ENCODE results near the gene AURKA. TPM values are rescaled to one million over a fixed set of nuclear protein-coding genes. Genes with fewer than 3 reads are reported as not detected.

AURKA gene
- total and polyA plus RNA-seq, 7 experiments from 2014 or later = 0.43 to 44.1 (median 1.1) TPM

DNA sequence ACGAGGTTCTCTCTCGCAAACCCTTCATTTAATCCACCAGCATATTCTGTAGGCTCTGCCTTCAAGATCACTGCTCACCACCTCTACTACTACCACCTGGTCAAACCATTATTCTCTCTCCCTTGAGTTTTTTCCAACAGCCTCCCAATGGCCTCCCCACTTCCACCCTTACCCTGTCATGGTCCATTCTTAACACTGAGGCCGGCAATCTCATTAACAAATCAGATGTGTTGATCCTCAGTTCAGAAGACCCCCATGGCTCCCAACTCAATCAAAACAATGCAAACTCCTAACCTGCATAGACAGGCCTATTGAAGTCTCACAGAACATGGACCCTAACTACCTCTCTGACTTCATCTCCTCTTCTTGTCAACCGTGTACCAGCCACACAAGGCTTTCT, 2.2 kb downstream of the AURKA start:
- Mint-ChIP-seq H3K27ac (peak overlapping the region in 4 of 9 donors; percentile 5 to 64 (median 34)), H3K4me1 (peaks cover 8 to 49% (median 18%) of the 10 kb centered on the region in 7 donors), H3K27me3 (no peaks in the 10 kb centered on the region), H3K9me3 (no peaks in the 10 kb centered on the region), H3K36me3 (peaks cover 0 to 35% (median 4%) of the 10 kb centered on the region in 5 donors), H3K4me3 (peak overlapping the region in 2 of 10 donors; percentile 1 to 57)
- intact Hi-C loops (cut with micrococcal nuclease) = no loop called here
- no peak overlapping the region for H3K27ac ChIP-seq (ENCODE audit: low read depth, low read length)
- peaks cover 0 to 3% (median 0%) of the 10 kb centered on the region in 3 experiments for H3K36me3 ChIP-seq (ENCODE audit: control insufficient read depth in 2 of 3, insufficient read depth in 3 of 3, low read length in 3 of 3)
- no peak overlapping the region for H3K4me3 ChIP-seq (ENCODE audit: low read length)
- no peak for ATAC-seq
- no peaks in the 10 kb centered on the region for H3K27me3 ChIP-seq (ENCODE audit: control insufficient read depth in 2 of 2, insufficient read depth in 2 of 2, low read length in 2 of 2)
- peaks cover 17 to 19% of the 10 kb centered on the region in 2 donors for H3K4me1 ChIP-seq (ENCODE audit: control insufficient read depth in 2 of 2, insufficient read depth in 2 of 2, low read length in 2 of 2)
- CTCF ChIA-PET = interaction anchor here (0.6 kb wide), 1 partner anchor 1176 kb away, joined by 4 read pairs; no protein-coding TSS in a partner anchor
- H3K9me3 ChIP-seq (ENCODE audit: control insufficient read depth in 2 of 3, low read length in 3 of 3) = no peaks in the 10 kb centered on the region
- no peak for DNase-seq
- POLR2A ChIA-PET = no interaction called here

DNA sequence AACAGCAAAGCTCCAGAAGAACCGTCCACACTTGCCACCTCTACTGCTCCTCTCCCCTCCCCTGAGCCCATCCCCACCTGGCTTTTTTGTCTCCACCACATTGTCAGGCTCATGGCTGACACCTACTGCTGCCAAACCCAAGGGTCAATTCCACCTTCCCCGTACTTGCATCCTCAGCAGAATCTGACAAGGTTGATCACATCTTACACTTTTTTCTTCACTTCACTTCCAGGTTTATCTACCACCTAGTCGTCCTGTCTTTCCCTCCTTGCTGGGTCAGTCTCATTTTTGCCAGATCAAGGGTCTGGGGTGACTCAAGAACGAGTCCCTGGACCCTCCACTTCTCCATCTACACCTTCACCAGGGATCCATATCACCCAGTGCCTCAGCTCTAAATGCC, 3.1 kb downstream of the AURKA start:
- ChIA-PET CTCF (no interaction called here), POLR2A (no interaction called here)
- Mint-ChIP-seq H3K27ac (peak overlapping the region in 1 of 9 donors; percentile 76), H3K4me1 (peaks cover 7 to 45% (median 11%) of the 10 kb centered on the region in 7 donors), H3K9me3 (no peaks in the 10 kb centered on the region), H3K36me3 (peaks cover 0 to 38% (median 4%) of the 10 kb centered on the region in 5 donors), H3K27me3 (no peaks in the 10 kb centered on the region), H3K4me3 (no peak overlapping the region)
- H3K27ac ChIP-seq (ENCODE audit: low read depth, low read length) = no peak overlapping the region
- no peak overlapping the region for H3K4me3 ChIP-seq (ENCODE audit: low read length)
- H3K9me3 ChIP-seq (ENCODE audit: control insufficient read depth in 2 of 3, low read length in 3 of 3) = no peaks in the 10 kb centered on the region
- H3K4me1 ChIP-seq (ENCODE audit: control insufficient read depth in 2 of 2, insufficient read depth in 2 of 2, low read length in 2 of 2) = peaks cover 13 to 15% of the 10 kb centered on the region in 2 donors
- intact Hi-C loops (cut with micrococcal nuclease) = no loop called here
- ATAC-seq (no peak), DNase-seq (no peak)
- no peaks in the 10 kb centered on the region for H3K27me3 ChIP-seq (ENCODE audit: control insufficient read depth in 2 of 2, insufficient read depth in 2 of 2, low read length in 2 of 2)
- peaks cover 0 to 3% (median 0%) of the 10 kb centered on the region in 3 experiments for H3K36me3 ChIP-seq (ENCODE audit: control insufficient read depth in 2 of 3, insufficient read depth in 3 of 3, low read length in 3 of 3)

DNA sequence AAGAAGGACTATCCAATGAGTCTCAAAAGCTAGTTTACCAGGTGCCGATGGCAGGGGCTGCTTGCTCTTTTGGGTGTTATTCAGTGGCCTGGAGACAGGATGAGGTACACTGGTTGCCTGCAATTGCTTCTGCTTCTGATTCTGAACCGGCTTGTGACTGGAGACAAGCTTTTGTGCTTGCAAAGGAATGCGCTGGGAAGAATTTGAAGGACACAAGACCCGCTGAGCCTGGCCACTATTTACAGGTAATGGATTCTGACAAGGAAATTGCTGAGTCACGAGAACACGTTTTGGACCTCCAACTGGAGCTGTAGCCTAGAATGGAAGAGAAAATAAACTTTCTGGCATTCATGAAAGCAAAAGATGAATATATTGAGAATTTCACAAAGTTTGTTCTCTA, 5.8 kb downstream of the AURKA start:
- Histone ChIP-seq H3K4me3 (ENCODE audit: low read length) (no peak overlapping the region), H3K27ac (ENCODE audit: low read depth, low read length) (no peak overlapping the region), H3K36me3 (ENCODE audit: control insufficient read depth in 2 of 3, insufficient read depth in 3 of 3, low read length in 3 of 3) (no peaks in the 10 kb centered on the region), H3K27me3 (ENCODE audit: control insufficient read depth in 2 of 2, insufficient read depth in 2 of 2, low read length in 2 of 2) (no peaks in the 10 kb centered on the region), H3K4me1 (ENCODE audit: control insufficient read depth in 2 of 2, insufficient read depth in 2 of 2, low read length in 2 of 2) (peaks cover 2 to 3% of the 10 kb centered on the region in 2 donors), H3K9me3 (ENCODE audit: control insufficient read depth in 2 of 3, low read length in 3 of 3) (no peaks in the 10 kb centered on the region)
- intact Hi-C loops (cut with micrococcal nuclease) = no loop called here
- no peak overlapping the region for H3K4me3 Mint-ChIP-seq
- no peaks in the 10 kb centered on the region for H3K9me3 Mint-ChIP-seq
- no peaks in the 10 kb centered on the region for H3K27me3 Mint-ChIP-seq
- DNase-seq (no peak), ATAC-seq (no peak)
- peaks cover 0 to 57% (median 4%) of the 10 kb centered on the region in 7 donors for H3K4me1 Mint-ChIP-seq
- peak overlapping the region in 1 of 9 donors; percentile 54 for H3K27ac Mint-ChIP-seq
- CTCF ChIA-PET = no interaction called here
- peaks cover 0 to 38% (median 4%) of the 10 kb centered on the region in 5 donors for H3K36me3 Mint-ChIP-seq
- POLR2A ChIA-PET = interaction anchor here (0.7 kb wide), 1 partner anchor 8 kb away, joined by 3 read pairs; no protein-coding TSS in a partner anchor

DNA sequence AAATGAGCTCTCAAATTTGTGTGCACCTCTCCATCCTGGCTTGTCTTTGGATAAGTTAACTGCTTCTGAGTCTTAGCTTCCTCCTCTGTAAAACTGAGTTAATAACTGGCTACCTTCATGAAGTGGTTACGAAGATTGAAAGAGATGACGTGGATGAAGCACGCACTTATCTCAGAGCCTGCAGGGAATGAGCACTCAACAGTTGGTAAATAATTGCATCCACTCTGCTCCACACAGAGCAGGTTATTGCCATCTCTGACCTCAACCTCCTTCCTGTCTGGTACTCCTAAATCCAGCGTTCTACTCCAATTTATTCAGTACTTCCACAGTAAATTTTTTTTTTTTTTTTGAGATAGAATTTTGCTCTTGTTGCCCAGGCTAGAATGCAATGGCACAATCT, 6.9 kb downstream of the AURKA start:
- Histone ChIP-seq H3K4me3 (ENCODE audit: low read length) (no peak overlapping the region), H3K36me3 (ENCODE audit: control insufficient read depth in 2 of 3, insufficient read depth in 3 of 3, low read length in 3 of 3) (no peaks in the 10 kb centered on the region), H3K4me1 (ENCODE audit: control insufficient read depth in 2 of 2, insufficient read depth in 2 of 2, low read length in 2 of 2) (no peaks in the 10 kb centered on the region), H3K9me3 (ENCODE audit: control insufficient read depth in 2 of 3, low read length in 3 of 3) (no peaks in the 10 kb centered on the region), H3K27me3 (ENCODE audit: control insufficient read depth in 2 of 2, insufficient read depth in 2 of 2, low read length in 2 of 2) (no peaks in the 10 kb centered on the region), H3K27ac (ENCODE audit: low read depth, low read length) (no peak overlapping the region)
- intact Hi-C loops (cut with micrococcal nuclease) = no loop called here
- Mint-ChIP-seq H3K4me3 (no peak overlapping the region), H3K36me3 (peaks cover 0 to 40% (median 4%) of the 10 kb centered on the region in 5 donors), H3K27ac (no peak overlapping the region), H3K27me3 (no peaks in the 10 kb centered on the region), H3K4me1 (peaks cover 0 to 56% (median 0%) of the 10 kb centered on the region in 7 donors), H3K9me3 (no peaks in the 10 kb centered on the region)
- ChIA-PET CTCF (no interaction called here), POLR2A (interaction anchor here (0.7 kb wide), 1 partner anchor 13 kb away, joined by 5 read pairs; no protein-coding TSS in a partner anchor)
- ATAC-seq (no peak), DNase-seq (no peak)

DNA sequence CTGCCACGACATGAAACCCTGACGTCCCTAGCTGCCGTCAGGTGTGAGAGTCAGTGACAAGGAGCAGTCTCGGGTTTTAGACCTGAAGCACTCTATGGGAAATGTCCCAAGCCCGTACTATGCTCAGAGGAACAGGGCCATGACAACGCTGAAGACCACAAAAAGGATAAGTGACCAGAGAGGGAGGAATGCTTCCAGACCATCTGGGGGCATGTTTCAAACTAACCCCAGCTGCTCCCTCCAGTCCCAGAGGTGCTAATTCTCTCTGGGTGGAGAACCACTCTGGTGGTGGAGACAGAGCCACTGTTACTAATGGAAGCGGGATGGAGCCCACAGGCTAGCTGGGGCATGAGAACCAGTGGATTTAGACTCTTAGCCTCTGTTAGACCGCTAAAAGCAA, 8.7 kb downstream of the AURKA start:
- H3K9me3 Mint-ChIP-seq = no peaks in the 10 kb centered on the region
- Histone ChIP-seq H3K36me3 (ENCODE audit: control insufficient read depth in 2 of 3, insufficient read depth in 3 of 3, low read length in 3 of 3) (no peaks in the 10 kb centered on the region), H3K27ac (ENCODE audit: low read depth, low read length) (no peak overlapping the region), H3K9me3 (ENCODE audit: control insufficient read depth in 2 of 3, low read length in 3 of 3) (no peaks in the 10 kb centered on the region), H3K4me1 (ENCODE audit: control insufficient read depth in 2 of 2, insufficient read depth in 2 of 2, low read length in 2 of 2) (no peaks in the 10 kb centered on the region), H3K27me3 (ENCODE audit: control insufficient read depth in 2 of 2, insufficient read depth in 2 of 2, low read length in 2 of 2) (no peaks in the 10 kb centered on the region), H3K4me3 (ENCODE audit: low read length) (no peak overlapping the region)
- intact Hi-C loops (cut with micrococcal nuclease) = no loop called here
- ChIA-PET CTCF (no interaction called here), POLR2A (no interaction called here)
- DNase-seq (no peak), ATAC-seq (no peak)
- H3K27me3 Mint-ChIP-seq = no peaks in the 10 kb centered on the region
- no peak overlapping the region for H3K27ac Mint-ChIP-seq
- H3K36me3 Mint-ChIP-seq = peaks cover 0 to 38% (median 0%) of the 10 kb centered on the region in 5 donors
- H3K4me1 Mint-ChIP-seq = peaks cover 0 to 46% (median 0%) of the 10 kb centered on the region in 7 donors
- no peak overlapping the region for H3K4me3 Mint-ChIP-seq

DNA sequence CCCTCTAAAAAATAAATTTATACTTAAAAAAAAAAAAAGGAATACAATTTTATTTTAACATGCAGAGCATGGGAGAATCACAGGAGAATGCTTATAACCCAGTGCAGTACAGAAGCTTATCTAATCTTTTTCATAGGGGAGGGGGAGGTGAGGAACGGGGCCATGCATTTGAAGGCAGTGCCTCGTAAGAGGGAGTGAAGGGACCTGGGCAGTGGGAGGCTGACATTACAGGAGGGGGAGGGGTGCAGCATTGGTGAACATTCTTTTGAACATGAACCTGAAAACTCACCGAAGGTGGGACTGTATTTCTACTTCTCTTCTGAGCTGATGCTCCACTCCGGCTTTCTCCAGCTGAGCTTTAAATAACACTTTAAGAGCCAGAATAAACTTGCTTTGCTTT, 9.3 kb downstream of the AURKA start:
- H3K4me3 ChIP-seq (ENCODE audit: low read length) = no peak overlapping the region
- ChIA-PET POLR2A (no interaction called here), CTCF (no interaction called here)
- Mint-ChIP-seq H3K4me3 (no peak overlapping the region), H3K36me3 (peaks cover 0 to 43% (median 0%) of the 10 kb centered on the region in 5 donors), H3K9me3 (no peaks in the 10 kb centered on the region), H3K27me3 (no peaks in the 10 kb centered on the region), H3K4me1 (peaks cover 0 to 49% (median 0%) of the 10 kb centered on the region in 7 donors), H3K27ac (no peak overlapping the region)
- no peaks in the 10 kb centered on the region for H3K9me3 ChIP-seq (ENCODE audit: control insufficient read depth in 2 of 3, low read length in 3 of 3)
- H3K27ac ChIP-seq (ENCODE audit: low read depth, low read length) = no peak overlapping the region
- no peak for DNase-seq
- H3K4me1 ChIP-seq (ENCODE audit: control insufficient read depth in 2 of 2, insufficient read depth in 2 of 2, low read length in 2 of 2) = no peaks in the 10 kb centered on the region
- ATAC-seq = no peak
- intact Hi-C loops (cut with micrococcal nuclease) = no loop called here
- H3K36me3 ChIP-seq (ENCODE audit: control insufficient read depth in 2 of 3, insufficient read depth in 3 of 3, low read length in 3 of 3) = no peaks in the 10 kb centered on the region
- H3K27me3 ChIP-seq (ENCODE audit: control insufficient read depth in 2 of 2, insufficient read depth in 2 of 2, low read length in 2 of 2) = no peaks in the 10 kb centered on the region

DNA sequence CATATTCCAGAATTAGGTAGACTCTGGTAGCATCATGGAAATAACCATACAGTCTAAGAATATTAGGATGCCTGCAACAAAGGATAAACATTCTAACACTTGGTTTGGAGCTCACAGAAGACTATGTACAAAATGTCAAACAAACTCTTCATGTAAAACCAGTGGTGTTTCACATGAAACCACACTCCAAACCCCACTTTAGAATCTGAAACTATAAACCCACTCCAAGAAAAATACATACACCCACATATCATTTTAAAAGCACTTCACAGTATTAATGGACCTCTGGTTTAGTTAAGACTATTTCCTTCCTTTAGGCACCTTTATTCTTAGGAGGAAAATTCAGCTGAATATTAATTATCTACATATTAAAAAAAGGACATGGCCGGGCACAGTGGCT, 10.5 kb downstream of the AURKA start:
- no peaks in the 10 kb centered on the region for H3K36me3 ChIP-seq (ENCODE audit: control insufficient read depth in 2 of 3, insufficient read depth in 3 of 3, low read length in 3 of 3)
- no peaks in the 10 kb centered on the region for H3K27me3 Mint-ChIP-seq
- POLR2A ChIA-PET = interaction anchor here (1.4 kb wide), 1 partner anchor 10 kb away, joined by 3 read pairs; the partner anchor contains the start of gene AURKA
- CTCF ChIA-PET = no interaction called here
- no peak overlapping the region for H3K4me3 Mint-ChIP-seq
- H3K4me3 ChIP-seq (ENCODE audit: low read length) = no peak overlapping the region
- peak overlapping the region in 1 of 9 donors; percentile 57 for H3K27ac Mint-ChIP-seq
- intact Hi-C loops (cut with micrococcal nuclease) = no loop called here
- DNase-seq (no peak), ATAC-seq (no peak)
- no peak overlapping the region for H3K27ac ChIP-seq (ENCODE audit: low read depth, low read length)
- H3K36me3 Mint-ChIP-seq = peaks cover 0 to 43% (median 0%) of the 10 kb centered on the region in 5 donors
- H3K4me1 ChIP-seq (ENCODE audit: control insufficient read depth in 2 of 2, insufficient read depth in 2 of 2, low read length in 2 of 2) = no peaks in the 10 kb centered on the region
- no peaks in the 10 kb centered on the region for H3K27me3 ChIP-seq (ENCODE audit: control insufficient read depth in 2 of 2, insufficient read depth in 2 of 2, low read length in 2 of 2)
- H3K4me1 Mint-ChIP-seq = peaks cover 0 to 55% (median 0%) of the 10 kb centered on the region in 7 donors
- H3K9me3 ChIP-seq (ENCODE audit: control insufficient read depth in 2 of 3, low read length in 3 of 3) = no peaks in the 10 kb centered on the region
- no peaks in the 10 kb centered on the region for H3K9me3 Mint-ChIP-seq
